Neuronal stem cell (in vitro differentiated cells): ENCODE data around the gene GJB4.
"Not testable (repeated sequence)": the region's sequence is repeated elsewhere in the genome, so short reads cannot be mapped to it uniquely, and the experiment has no call there.

ENCODE experiments used
- DNase-seq: peaks from one replicate; pipeline ENCODE4 v3.0.0-alpha.2; 2013; ENCODE audit warnings: low spot score
- H2AFZ ChIP-seq: one replicate; pipeline ENCODE4 v1.6.1; 2013; ENCODE audit warnings: mild to moderate bottlenecking, low read length, inconsistent platforms
- H2AK5ac ChIP-seq: 2 replicates; pipeline ENCODE4 v1.6.1; 2013; ENCODE audit warnings: low read depth, mild to moderate bottlenecking, inconsistent platforms, low read length, moderate library complexity, mixed read lengths
- H2BK120ac ChIP-seq: 2 replicates; pipeline ENCODE4 v1.6.1; 2013; ENCODE audit warnings: low read depth, mild to moderate bottlenecking, inconsistent platforms, low read length, moderate library complexity, mixed read lengths
- H2BK12ac ChIP-seq: one replicate; pipeline ENCODE4 v1.6.1; 2013; ENCODE audit warnings: low read length, inconsistent platforms
- H2BK15ac ChIP-seq: 2 replicates; pipeline ENCODE4 v1.6.1; 2013; ENCODE audit warnings: mild to moderate bottlenecking, low read length, inconsistent platforms, mixed read lengths
- H2BK5ac ChIP-seq: one replicate; pipeline ENCODE4 v1.6.1; 2013; ENCODE audit warnings: inconsistent platforms, mild to moderate bottlenecking, low read length, moderate library complexity
- H3K14ac ChIP-seq: one replicate; pipeline ENCODE4 v1.6.1; 2013; ENCODE audit warnings: low read length, inconsistent platforms
- H3K18ac ChIP-seq: 2 replicates; pipeline ENCODE4 v1.6.1; 2013; ENCODE audit warnings: low read length, inconsistent platforms
- H3K23ac ChIP-seq: 2 replicates; pipeline ENCODE4 v1.6.1; 2013; ENCODE audit warnings: low read depth, mild to moderate bottlenecking, mixed read lengths, low read length, inconsistent platforms; ENCODE audit not compliant: poor library complexity
- H3K27ac ChIP-seq: replicated peaks from 3 replicates; pipeline ENCODE4 v1.5.1; 2013; ENCODE audit warnings: low read length, inconsistent platforms
- H3K27me3 ChIP-seq, 3 experiments: 2 replicates each; pipeline ENCODE4 v1.6.1; 2013; ENCODE audit warnings: low read length in 3 of 3, mild to moderate bottlenecking in 2 of 3, inconsistent platforms in 1 of 3, low read depth in 1 of 3, mixed read lengths in 1 of 3, moderate library complexity in 1 of 3; ENCODE audit not compliant: control insufficient read depth in 3 of 3, insufficient read depth in 3 of 3
- H3K36me3 ChIP-seq, 2 donors: replicated peaks in 1 of 2; 2 replicates each; pipeline ENCODE4 v1.6.1; 2013; ENCODE audit warnings: low read length in 2 of 2; ENCODE audit not compliant: control insufficient read depth in 2 of 2, insufficient read depth in 2 of 2
- H3K4ac ChIP-seq: 2 replicates; pipeline ENCODE4 v1.6.1; 2013; ENCODE audit warnings: inconsistent platforms, mild to moderate bottlenecking, low read length, moderate library complexity
- H3K4me1 ChIP-seq, 2 donors: 1 replicate in 1 of 2; 2 replicates in 1 of 2; pipeline ENCODE4 v1.6.1; 2013; ENCODE audit warnings: low read length in 2 of 2, low read depth in 1 of 2; ENCODE audit not compliant: control insufficient read depth in 2 of 2, insufficient read depth in 1 of 2
- H3K4me2 ChIP-seq: one replicate; pipeline ENCODE4 v1.6.1; 2013; ENCODE audit warnings: mild to moderate bottlenecking, low read length, inconsistent platforms; ENCODE audit not compliant: insufficient read depth, poor library complexity, severe bottlenecking
- H3K4me3 ChIP-seq, 2 donors: 2 replicates each; pipeline ENCODE4 v1.5.1; 2013; ENCODE audit warnings: low read length in 2 of 2, mild to moderate bottlenecking in 2 of 2, inconsistent platforms in 1 of 2, moderate library complexity in 1 of 2
- H3K79me1 ChIP-seq: one replicate; pipeline ENCODE4 v1.6.1; 2013; ENCODE audit warnings: low read depth, mild to moderate bottlenecking, inconsistent platforms, low read length, moderate library complexity
- H3K9ac ChIP-seq: one replicate; pipeline ENCODE4 v1.6.1; 2013; ENCODE audit warnings: mild to moderate bottlenecking, low read depth, low read length, inconsistent platforms; ENCODE audit not compliant: poor library complexity
- H3K9me3 ChIP-seq, 2 donors: replicated peaks in 1 of 2; 2 replicates each; pipeline versions ENCODE3 to v1.6.1; 2013; ENCODE audit warnings: low read length in 2 of 2, mild to moderate bottlenecking in 2 of 2, inconsistent platforms in 1 of 2, low read depth in 1 of 2, mixed read lengths in 1 of 2, moderate library complexity in 1 of 2; ENCODE audit not compliant: control insufficient read depth in 2 of 2, insufficient read depth in 1 of 2
- H4K8ac ChIP-seq: one replicate; pipeline ENCODE4 v1.6.1; 2013; ENCODE audit warnings: low read depth, mild to moderate bottlenecking, inconsistent platforms, low read length, moderate library complexity
- H4K91ac ChIP-seq: one replicate; pipeline ENCODE4 v1.6.1; 2013; ENCODE audit warnings: low read length, low read depth, mild to moderate bottlenecking, inconsistent platforms; ENCODE audit not compliant: poor library complexity
- whole genome bisulfite sequencing, 2 donors: extraction: QIAGEN DNeasy Blood & Tissue Kit; methylation state at CpG; one replicate each; pipeline ENCODE4 v1.1.7; 2013; ENCODE audit warnings: missing lambda C conversion rate in 2 of 2, mixed read lengths in 1 of 2; ENCODE audit not compliant: insufficient read length in 2 of 2, insufficient replicate concordance in 1 of 2; ENCODE audit errors: extremely low coverage in 2 of 2; 5-methylcytosine and 5-hydroxymethylcytosine counted together

GJB4 gene

DNA sequence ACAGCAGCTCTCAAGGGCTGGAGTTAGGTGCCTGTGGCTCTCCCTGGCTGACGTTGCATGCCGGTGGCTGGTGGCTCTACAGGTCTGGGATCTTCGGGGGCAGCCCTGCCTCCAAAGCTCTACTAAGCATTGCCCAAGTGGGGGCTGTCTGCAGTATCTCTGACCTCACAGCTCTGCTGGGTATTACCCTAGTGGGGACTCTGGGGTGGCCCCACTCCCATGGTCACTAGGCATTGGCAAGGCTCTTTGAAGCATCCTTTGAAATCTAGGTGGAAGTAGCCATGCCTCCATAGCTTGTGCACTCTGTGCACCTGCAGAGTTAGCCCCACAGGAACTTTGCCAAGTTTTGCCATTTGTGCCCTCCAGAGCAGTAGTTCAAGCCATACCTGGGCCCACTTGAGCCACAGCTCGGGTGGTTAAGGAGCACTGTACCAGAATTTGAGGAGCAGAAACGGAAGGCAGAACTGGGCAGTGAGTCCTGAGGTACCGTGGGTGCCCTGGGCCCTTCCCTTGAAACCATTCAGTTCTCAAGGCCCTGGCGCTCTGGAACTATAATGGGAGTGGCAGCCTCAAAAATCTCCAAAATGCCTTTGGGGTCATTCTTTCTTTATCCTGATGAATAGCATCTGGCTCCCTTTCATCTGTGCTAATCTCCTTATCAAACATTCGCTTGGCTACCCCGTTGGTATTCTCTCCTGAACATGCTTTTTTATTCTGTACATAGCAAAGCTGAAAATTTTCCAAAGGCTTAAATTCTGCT is 48.7 kb downstream of the GJB4 start:
- Histone ChIP-seq H2BK5ac (no peak overlapping the region), H3K4me3 (no peak overlapping the region), H2BK12ac (no peak overlapping the region), H2AK5ac (peak overlapping the region; percentile 61), H3K27ac (no peak overlapping the region), H3K14ac (no peak overlapping the region), H3K9me3 (peaks cover 0 to 7% of the 10 kb centered on the region in 2 donors), H4K8ac (no peak overlapping the region), H3K79me1 (no peaks in the 10 kb centered on the region), H3K4me1 (peaks cover 0 to 5% of the 10 kb centered on the region in 2 donors), H3K9ac (no peak overlapping the region), H3K18ac (peak overlapping the region; percentile 5), H4K91ac (no peak overlapping the region), H2BK120ac (no peak overlapping the region), H3K27me3 (no peaks in the 10 kb centered on the region), H3K23ac (no peak overlapping the region), H2AFZ (no peak overlapping the region), H3K4ac (no peak overlapping the region), H3K4me2 (no peak overlapping the region), H2BK15ac (no peak overlapping the region), H3K36me3 (no peaks in the 10 kb centered on the region)
- DNase-seq: no peak
- no CpG with 5 or more reads among the region's 9 CpGs for WGBS, 2 donors

GRCh38 chr1:34810781-34811180 is 51.2 kb downstream of the GJB4 start:
- not testable (repeated sequence) for H3K27ac ChIP-seq, H2BK120ac ChIP-seq, H3K4me1 ChIP-seq, H3K4me2 ChIP-seq, H3K4me3 ChIP-seq, H4K91ac ChIP-seq, H3K18ac ChIP-seq, H3K9me3 ChIP-seq, H3K27me3 ChIP-seq, H2BK15ac ChIP-seq, H3K79me1 ChIP-seq, H2BK5ac ChIP-seq, H2BK12ac ChIP-seq, H2AK5ac ChIP-seq, H3K23ac ChIP-seq, H3K14ac ChIP-seq, H3K9ac ChIP-seq, H4K8ac ChIP-seq, H2AFZ ChIP-seq, H3K36me3 ChIP-seq, DNase-seq, H3K4ac ChIP-seq
- no CpG with 5 or more reads among the region's 3 CpGs for WGBS, 2 donors
